K562 (cell line): ENCODE measurements around the gene NBEA. TPM values are rescaled to one million over a fixed set of nuclear protein-coding genes. Genes with fewer than 3 reads are reported as not detected.

Experiments
- ATAC-seq: fragments of 200-7000 bp; cut with Tn5 transposase; 3 replicates; pipeline ENCODE4 v1.9.1; 2020; ENCODE audit warnings: moderate library complexity
- BruUV-seq: library from RNA; stranded (reverse); fragments of 400-500 nt; replicated peaks from 2 replicates; lab custom pipeline; 2021; lab: Mats Ljungman, UMichigan
- CTCF ChIA-PET: fragments of 300-600 bp; formaldehyde crosslinking; extraction: SDS; loops from one replicate; lab custom pipeline; 2021; ENCODE audit warnings: low intra/inter-chr PET ratio; lab: Yijun Ruan, JAX
- POLR2A ChIA-PET: fragments of 300-600, 350-650 bp; sonication (Branson Sonifier 250); formaldehyde crosslinking; extraction: SDS; loops from one replicate; lab custom pipeline; 2021; ENCODE audit warnings: antibody characterized with exemption, inconsistent platforms; lab: Yijun Ruan, JAX
- DNase-seq, 4 experiments: peaks; one replicate each; pipeline versions ENCODE4 v3.0.0 to v3.0.0-alpha.2; 2011 to 2018; ENCODE audit warnings: low spot score in 3 of 4, mixed read lengths in 3 of 4; ENCODE audit errors: extremely low read depth in 1 of 4
- FAIRE-seq: peaks from 2 replicates; lab custom pipeline; 2011; peaks lifted over from hg19 to GRCh38; lab: Jason Lieb, UNC
- H2AFZ ChIP-seq: 2 replicates; pipeline ENCODE4 v1.6.0; 2011; ENCODE audit warnings: low read depth, low read length, control low read depth, inconsistent platforms
- H3K27ac ChIP-seq: fragments of 200-600 bp; 3 replicates; pipeline ENCODE4 v1.8.0; 2011; ENCODE audit warnings: low read depth, mild to moderate bottlenecking, control low read depth, inconsistent platforms, low read length, moderate library complexity, mixed read lengths; ENCODE audit errors: extremely low read depth
- H3K27me3 ChIP-seq, 2 experiments: fragments of 300-600 bp in 1 of 2; 2 replicates in 1 of 2; 3 replicates in 1 of 2; pipeline versions ENCODE4 v1.6.0 to v1.8.0; 2011; ENCODE audit warnings: inconsistent platforms in 2 of 2, low read length in 2 of 2, mild to moderate bottlenecking in 1 of 2, mixed read lengths in 1 of 2, moderate library complexity in 1 of 2; ENCODE audit not compliant: control insufficient read depth in 2 of 2, insufficient read depth in 2 of 2
- H3K36me3 ChIP-seq: fragments of 300-600 bp; 3 replicates; pipeline ENCODE4 v1.8.0; 2011; ENCODE audit warnings: mild to moderate bottlenecking, low read length, inconsistent platforms; ENCODE audit not compliant: control insufficient read depth, insufficient read depth
- H3K4me1 ChIP-seq, 2 experiments: fragments of 200-600 bp in 1 of 2; replicated peaks in 1 of 2; 2 replicates in 1 of 2; 3 replicates in 1 of 2; pipeline versions ENCODE4 v1.5.1 to v1.8.0; 2011; ENCODE audit warnings: inconsistent platforms in 2 of 2, low read length in 2 of 2, mild to moderate bottlenecking in 1 of 2, mixed read lengths in 1 of 2, moderate library complexity in 1 of 2; ENCODE audit not compliant: control insufficient read depth in 2 of 2, insufficient read depth in 2 of 2
- H3K4me2 ChIP-seq: 2 replicates; pipeline ENCODE4 v1.6.1; 2011; ENCODE audit warnings: low read length, control low read depth, inconsistent platforms, mixed read lengths; ENCODE audit not compliant: insufficient read depth
- H3K4me3 ChIP-seq: fragments of 200-600 bp; sonication (generic), shearing (Covaris generic); 2 replicates; pipeline ENCODE4 v1.5.1; 2016; ENCODE audit warnings: control low read depth, inconsistent platforms
- H3K79me2 ChIP-seq: fragments of 200-600 bp; 3 replicates; pipeline ENCODE4 v1.8.0; 2011; ENCODE audit warnings: low read length, inconsistent platforms; ENCODE audit not compliant: control insufficient read depth, insufficient read depth
- H3K9ac ChIP-seq, 2 experiments: 2 replicates each; pipeline versions ENCODE4 v1.6.0 to v1.6.1; 2011; ENCODE audit warnings: low read depth in 2 of 2, low read length in 2 of 2, control low read depth in 1 of 2, inconsistent platforms in 1 of 2, mild to moderate bottlenecking in 1 of 2, mixed read lengths in 1 of 2; ENCODE audit not compliant: insufficient read depth in 1 of 2
- H3K9me1 ChIP-seq: one replicate; pipeline ENCODE4 v1.6.0; 2011; ENCODE audit warnings: inconsistent platforms, mild to moderate bottlenecking, low read length, moderate library complexity; ENCODE audit not compliant: control insufficient read depth, insufficient read depth
- H3K9me3 ChIP-seq: replicated peaks from 2 replicates; pipeline ENCODE4 v1.5.1; 2011; ENCODE audit warnings: low read depth, low read length, inconsistent platforms; ENCODE audit not compliant: control insufficient read depth, insufficient read depth
- H4K20me1 ChIP-seq: replicated peaks from 2 replicates; pipeline ENCODE4 v1.6.1; 2011; ENCODE audit warnings: low read length, inconsistent platforms, mixed read lengths; ENCODE audit not compliant: control insufficient read depth, insufficient read depth
- ARID3A ChIP-seq: IDR thresholded peaks from 2 replicates; pipeline ENCODE4 v1.6.1; 2012; ENCODE audit warnings: low read depth, low read length, improper control_type of control experiment, borderline replicate concordance
- BCOR ChIP-seq: fragments of 450-650 bp; IDR thresholded peaks from 2 replicates; pipeline ENCODE4 v1.6.1; 2016
- KHSRP ChIP-seq: fragments of 450-650 bp; IDR thresholded peaks from 2 replicates; pipeline ENCODE4 v1.6.1; 2017
- SMAD4 ChIP-seq: fragments of 250-450 bp; sonication (Bioruptor Pico); conservative IDR thresholded peaks from 2 replicates; pipeline ENCODE4 v1.8.0; 2021; ENCODE audit warnings: inconsistent platforms, mild to moderate bottlenecking, moderate library complexity
- SPI1 ChIP-seq: IDR thresholded peaks from 2 replicates; pipeline ENCODE4 v1.6.1; 2011; ENCODE audit warnings: low read depth, low read length, control low read depth, borderline replicate concordance
- THRA ChIP-seq: fragments of 450-650 bp; IDR thresholded peaks from 2 replicates; pipeline ENCODE4 v1.6.1; 2017; ENCODE audit warnings: mild to moderate bottlenecking, moderate library complexity
- ZNF277 ChIP-seq: fragments of 250-450 bp; sonication (Bioruptor Pico); IDR thresholded peaks from 2 replicates; pipeline ENCODE4 v1.8.0; 2022; ENCODE audit warnings: inconsistent platforms, mild to moderate bottlenecking, moderate library complexity, borderline replicate concordance
- WGBS: fragments of 100-300 bp; shearing (Covaris generic); methylation state at CpG from one replicate; pipeline ENCODE4 v1.1.6; 2016; ENCODE audit warnings: low coverage, mixed read lengths; ENCODE audit not compliant: insufficient coverage; ENCODE audit errors: missing lambda C conversion rate; 5-methylcytosine and 5-hydroxymethylcytosine counted together
- in situ Hi-C: fragments of 300-500 bp; cut with MboI; formaldehyde crosslinking; loops from 4 replicates; pipeline ENCODE4 v1.15.0; 2018; ENCODE audit warnings: inconsistent platforms, mixed read lengths
- intact Hi-C: fragments of 100-400 bp; cut with micrococcal nuclease; formaldehyde crosslinking; loops from 2 replicates; pipeline ENCODE4 v1.14.2; 2022
- polyA plus RNA-seq, 8 experiments: library from polyadenylated mRNA; depleted of rRNA in 4 of 8; stranded (reverse) in 5 of 8; unstranded in 3 of 8; fragments of >200 nt; fragmentation: Nextera tagmentation in 2 of 8; fragmentation: Illumina TruSeq in 1 of 8; extraction: Ambion mirVana in 2 of 8; extraction: Trizol in 1 of 8; gene quantifications; 2 replicates each; pipeline versions ENCODE4 v1.2.1 to v1.2.3, GENCODE V29; 2011 to 2014; ENCODE audit warnings: inconsistent platforms in 1 of 8, missing spikeins in 1 of 8
- total RNA-seq, 7 experiments: library from RNA; depleted of rRNA in 6 of 7; stranded (reverse); fragments of >200 nt in 6 of 7; fragmentation: Illumina TruSeq in 2 of 7; extraction: Trizol in 2 of 7; gene quantifications; 2 replicates each; pipeline versions ENCODE4 v1.2.1 to v1.2.3, GENCODE V29; 2011 to 2021; ENCODE audit warnings: low replicate concordance in 1 of 7

NBEA gene
- total and polyA plus RNA-seq, 9 of the 15 experiments (the other 6 are each of a cell fraction or from before 2014, with no cell fraction given) = 0.03 to 0.94 (median 0.05) TPM; not detected in 2

- Histone ChIP-seq H3K9me1 (no peaks in the 10 kb centered on the region), H4K20me1 (no peaks in the 10 kb centered on the region)
- TF ChIP-seq THRA (no peak), BCOR (no peak), ZNF277 (CRISPR knock-in tag) (no peak), ARID3A (no peak), KHSRP (no peak), SMAD4 (CRISPR knock-in tag) (no peak), SPI1 (no peak)
- TF ChIP-seq, all 486 proteins: peak for 0
- H3K9ac ChIP-seq = no peak overlapping the region
- ATAC-seq (no peak), FAIRE-seq (no peak), DNase-seq (no peak)
- POLR2A ChIA-PET = no interaction called here
- no peak overlapping the region for H3K4me3 ChIP-seq
- no TSS peak for BruUV-seq
- intact Hi-C loops = no loop called here
- no peaks in the 10 kb centered on the region for H3K36me3 ChIP-seq
- no peaks in the 10 kb centered on the region for H3K9me3 ChIP-seq
- H3K27ac ChIP-seq = no peak overlapping the region
- H3K4me1 ChIP-seq = no peaks in the 10 kb centered on the region
- WGBS = 0% methylated on average over 1 of the region's 1 CpG
- no peak overlapping the region for H2AFZ ChIP-seq
- H3K27me3 ChIP-seq = no peaks in the 10 kb centered on the region
- H3K4me2 ChIP-seq = no peak overlapping the region
- in situ Hi-C loops = no loop called here
- no peaks in the 10 kb centered on the region for H3K79me2 ChIP-seq
- CTCF ChIA-PET = no interaction called here
These were observed 526.1 kb downstream of the NBEA start for GRCh38 chr13:35468195-35468594.
